ENCODE results near the gene IKZF1.
"Not testable (repeated sequence)": the region's sequence is repeated elsewhere in the genome, so short reads cannot be mapped to it uniquely, and the experiment has no call there.

DNA sequence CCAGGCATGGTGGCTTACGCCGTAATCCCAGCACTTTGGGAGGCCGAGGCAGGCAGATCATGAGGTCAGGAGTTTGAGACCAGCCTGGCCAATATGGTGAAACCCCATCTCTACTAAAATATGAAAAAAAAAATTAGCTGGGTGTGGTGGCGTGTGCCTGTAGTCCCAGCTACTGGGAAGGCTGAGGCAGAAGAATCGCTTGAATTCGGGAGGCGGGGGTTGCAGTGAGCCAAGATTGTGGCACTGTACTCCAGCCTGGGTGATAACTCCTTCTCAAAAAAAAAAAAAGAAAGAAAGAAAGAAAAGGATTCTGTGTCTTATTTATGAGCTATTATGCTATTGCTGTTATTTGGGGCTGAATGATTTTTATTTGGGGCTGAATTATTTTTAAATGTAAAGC is 35.0 kb downstream of the IKZF1 start:
- TF ChIP-seq, protein P1, sequence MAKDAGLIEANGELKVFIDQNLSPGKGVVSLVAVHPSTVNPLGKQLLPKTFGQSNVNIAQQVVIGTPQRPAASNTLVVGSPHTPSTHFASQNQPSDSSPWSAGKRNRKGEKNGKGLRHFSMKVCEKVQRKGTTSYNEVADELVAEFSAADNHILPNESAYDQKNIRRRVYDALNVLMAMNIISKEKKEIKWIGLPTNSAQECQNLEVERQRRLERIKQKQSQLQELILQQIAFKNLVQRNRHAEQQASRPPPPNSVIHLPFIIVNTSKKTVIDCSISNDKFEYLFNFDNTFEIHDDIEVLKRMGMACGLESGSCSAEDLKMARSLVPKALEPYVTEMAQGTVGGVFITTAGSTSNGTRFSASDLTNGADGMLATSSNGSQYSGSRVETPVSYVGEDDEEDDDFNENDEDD (CRISPR knock-in tag; IDR thresholded peaks at IDR 0.05; ENCODE audit: borderline replicate concordance), result not testable (repeated sequence)
- TF ChIP-seq BHLHE40 (IDR thresholded peaks at IDR 0.05; ENCODE audit: low read length), result not testable (repeated sequence)
